Measurements from ENCODE around the gene EPPIN. TPM values are rescaled to one million over a fixed set of nuclear protein-coding genes. Genes with fewer than 3 reads are reported as not detected.

Gene EPPIN
- total and polyA plus RNA-seq, 2 of the 8 experiments (the other 6 are each of a cell fraction or from before 2014, with no cell fraction given) = 0.06 TPM; not detected in 1

GRCh38 chr20:45548410-45548809 lies 1.2 kb upstream of the EPPIN start:
- H3K27me3 ChIP-seq (replicated peaks in 1 of 4; ENCODE audit: control insufficient read depth in 3 of 4, extremely low read depth in 1 of 4, insufficient read depth in 3 of 4, low read length in 3 of 4) = no peaks in the 10 kb centered on the region
- no peak overlapping the region for H4K8ac ChIP-seq (ENCODE audit: extremely low read depth, insufficient read depth, low read length)
- peaks cover 0 to 5% (median 0%) of the 10 kb centered on the region in 4 experiments; a peak in 1 of 7 replicates for H3K4me1 ChIP-seq (replicated peaks in 1 of 4; ENCODE audit: control insufficient read depth in 3 of 4, insufficient read depth in 4 of 4, low read length in 3 of 4)
- H2AK5ac ChIP-seq (ENCODE audit: low read depth, low read length) = no peak overlapping the region
- H3K27ac ChIP-seq (ENCODE audit: low read depth, low read length) = no peak overlapping the region
- H3K18ac ChIP-seq (ENCODE audit: extremely low read depth, low read length) = no peak overlapping the region
- no peak overlapping the region for H2BK15ac ChIP-seq (ENCODE audit: low read length)
- CTCF ChIA-PET (ENCODE audit: partially characterized antibody) = interaction anchor here (1.0 to 6.2 kb wide), 8 partner anchors 8 to 463 kb away, joined by 3 to 73 read pairs (median 4); partner anchors contain the start of gene WFDC6
- H3K4ac ChIP-seq (replicated peaks; ENCODE audit: insufficient read length, low read depth, low read length) = no peak overlapping the region
- no peaks in the 10 kb centered on the region for H3K79me1 ChIP-seq (ENCODE audit: low read depth, low read length)
- DNase-seq (ENCODE audit: low read depth in 1 of 2, low spot score in 2 of 2) (no peak), FAIRE-seq (no peak)
- H4K91ac ChIP-seq (replicated peaks; ENCODE audit: insufficient read length, low read length) = no peak overlapping the region
- no peak overlapping the region for H2BK120ac ChIP-seq (replicated peaks; ENCODE audit: low read depth, low read length)
- no peaks in the 10 kb centered on the region for H3K79me2 ChIP-seq (ENCODE audit: control insufficient read depth in 1 of 2, insufficient read depth in 2 of 2, low read length in 2 of 2)
- no peaks in the 10 kb centered on the region for H3K36me3 ChIP-seq (ENCODE audit: control insufficient read depth in 2 of 4, insufficient read depth in 4 of 4, low read length in 3 of 4)
- H3K56ac ChIP-seq (replicated peaks; ENCODE audit: insufficient read length, low read depth, low read length) = no peak overlapping the region
- H2AFZ ChIP-seq (ENCODE audit: low read length) = no peak overlapping the region
- no peak overlapping the region for H2BK20ac ChIP-seq (ENCODE audit: low read length)
- no peak overlapping the region for H4K5ac ChIP-seq (ENCODE audit: insufficient read length, low read depth, low read length)
- no peak overlapping the region; the same call in 1 of the 2 replicates for H2BK12ac ChIP-seq (ENCODE audit: low read depth, low read length)
- H3K14ac ChIP-seq (ENCODE audit: insufficient read length) = no peak overlapping the region
- H3K23ac ChIP-seq (ENCODE audit: insufficient read length) = no peak overlapping the region
- no peaks in the 10 kb centered on the region; a peak in 1 of 4 replicates for H3K9me3 ChIP-seq (ENCODE audit: insufficient read depth in 2 of 2, low read depth in 1 of 2, low read length in 1 of 2)
- TF ChIP-seq KDM5A (IDR thresholded peaks at IDR 0.05; ENCODE audit: low read length) (no peak), YY1 (IDR thresholded peaks at IDR 0.05; ENCODE audit: low read depth, low read length) (no peak), JUN (IDR thresholded peaks at IDR 0.05; ENCODE audit: low read depth, low read length) (no peak), RBBP5 (IDR thresholded peaks at IDR 0.05; ENCODE audit: borderline replicate concordance, low read depth, low read length) (no peak), RNF2 (IDR thresholded peaks at IDR 0.05; ENCODE audit: borderline replicate concordance, low read depth, low read length, missing control alignments, poor library complexity, severe bottlenecking) (no peak), BACH1 (IDR thresholded peaks at IDR 0.05; ENCODE audit: low read length) (no peak), RAD21 (IDR thresholded peaks at IDR 0.05 in 1 of 2, conservative IDR thresholded peaks at IDR 0.05 in 1 of 2; ENCODE audit: low read depth in 2 of 2, low read length in 2 of 2) (no peak), BCL11A (IDR thresholded peaks at IDR 0.05; ENCODE audit: low read depth in 2 of 2, low read length in 2 of 2) (no peak)
- peaks cover 4% of the 10 kb centered on the region; the same call in 1 of the 2 replicates for H3K23me2 ChIP-seq (ENCODE audit: low read depth, low read length)
- H3K4me3 ChIP-seq (ENCODE audit: extremely low read depth in 1 of 4, insufficient read depth in 2 of 4, low read depth in 3 of 4, low read length in 4 of 4) = no peak overlapping the region
- POLR2A ChIA-PET (ENCODE audit: partially characterized antibody) = interaction anchor here (1.0 to 1.4 kb wide), 2 partner anchors 264 to 332 kb away, joined by 3 read pairs; partner anchors contain the start of gene UBE2C
- H4K20me1 ChIP-seq (replicated peaks in 1 of 2; ENCODE audit: control insufficient read depth in 1 of 2, insufficient read depth in 2 of 2, low read length in 2 of 2) = no peaks in the 10 kb centered on the region
- no peak overlapping the region for H2BK5ac ChIP-seq (ENCODE audit: low read depth, low read length)
- WGBS, 2 experiments (ENCODE audit: extremely low coverage in 1 of 2, insufficient coverage in 1 of 2, insufficient read length in 1 of 2, insufficient replicate concordance in 2 of 2, low coverage in 1 of 2, low lambda C conversion rate in 2 of 2, missing lambda C conversion rate in 1 of 2) = 91% methylated on average over 7 of the region's 7 CpGs; no CpG with 5 or more reads in 1 of the 2 experiments
- H3K4me2 ChIP-seq (ENCODE audit: insufficient read depth in 1 of 2, low read depth in 2 of 2, low read length in 2 of 2) = no peak overlapping the region
- H3K9ac ChIP-seq (replicated peaks in 1 of 4; ENCODE audit: extremely low read depth in 1 of 4, low read depth in 3 of 4, low read length in 3 of 4) = no peak overlapping the region
